NCI-H345 (cell line): ENCODE measurements around the gene YJEFN3.

Experiments
- DNase-seq: peaks from one replicate; lab custom pipeline; 2025; lab: John Stamatoyannopoulos, UW

The YJEFN3 gene

GRCh38 chr19:19540064-19540714 lies 11.5 kb downstream of the YJEFN3 start:
- peak; percentile 75 for DNase-seq

- peak; percentile 90 for DNase-seq
These were observed 12.2 kb downstream of the YJEFN3 start for GRCh38 chr19:19540715-19541515.

DNA sequence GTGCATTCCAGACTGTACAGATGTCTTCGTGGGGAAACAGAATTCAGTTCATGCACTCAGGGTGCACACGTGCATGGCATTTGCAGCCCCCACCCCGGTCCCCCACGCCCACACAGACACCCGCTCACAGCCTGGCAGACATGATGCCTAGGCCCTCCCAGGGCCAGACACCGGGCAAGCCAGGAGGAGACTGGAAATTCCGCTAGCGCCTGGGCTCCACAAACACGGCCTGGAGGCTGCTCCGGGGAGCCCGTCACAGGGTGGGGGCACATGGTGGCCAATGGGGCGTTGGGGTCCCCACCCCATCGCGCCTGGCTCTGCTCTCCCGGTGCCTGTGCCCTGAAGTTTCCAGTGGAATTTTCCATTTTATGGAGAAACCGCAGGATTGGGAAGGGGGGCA lies 12.9 kb downstream of the YJEFN3 start:
- no peak for DNase-seq

DNA sequence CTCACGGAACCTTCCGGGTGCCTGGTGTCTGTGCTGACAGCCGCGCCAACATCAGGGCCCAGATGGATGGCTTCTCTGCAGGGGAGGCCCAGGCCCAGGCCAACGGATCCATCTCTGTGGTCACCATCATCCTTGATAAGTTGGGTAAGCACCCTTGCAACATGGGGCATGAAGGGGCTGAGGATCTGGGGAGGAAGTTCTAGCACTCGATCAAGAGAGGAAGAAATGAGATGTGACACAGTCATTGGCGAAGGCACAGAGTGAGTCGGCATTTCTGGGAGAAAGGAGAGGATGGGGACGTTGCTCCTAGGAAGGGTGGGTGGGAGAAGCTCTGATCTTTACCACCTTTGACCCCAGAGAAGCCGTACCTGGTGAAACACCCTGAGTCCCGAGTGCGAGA lies 13.8 kb downstream of the YJEFN3 start:
- no peak for DNase-seq

DNA sequence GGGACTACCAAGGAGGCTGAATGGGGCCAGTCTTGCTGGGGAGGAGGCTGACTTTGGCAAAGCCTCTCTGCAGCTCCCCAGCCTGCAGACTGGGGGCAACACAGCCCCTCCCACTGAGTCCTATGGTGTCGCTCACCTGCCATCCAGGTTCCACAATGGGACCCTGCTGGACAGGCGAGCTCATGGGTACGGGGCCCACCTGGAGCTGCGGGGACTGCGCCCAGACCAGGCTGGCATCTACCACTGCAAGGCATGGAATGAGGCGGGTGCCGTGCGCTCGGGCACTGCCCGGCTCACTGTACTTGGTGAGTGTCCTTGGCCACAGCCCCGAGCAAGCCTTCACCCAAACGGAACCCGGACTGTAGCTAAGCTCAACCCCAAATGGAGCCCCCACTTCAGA lies 14.4 kb downstream of the YJEFN3 start:
- no peak for DNase-seq

DNA sequence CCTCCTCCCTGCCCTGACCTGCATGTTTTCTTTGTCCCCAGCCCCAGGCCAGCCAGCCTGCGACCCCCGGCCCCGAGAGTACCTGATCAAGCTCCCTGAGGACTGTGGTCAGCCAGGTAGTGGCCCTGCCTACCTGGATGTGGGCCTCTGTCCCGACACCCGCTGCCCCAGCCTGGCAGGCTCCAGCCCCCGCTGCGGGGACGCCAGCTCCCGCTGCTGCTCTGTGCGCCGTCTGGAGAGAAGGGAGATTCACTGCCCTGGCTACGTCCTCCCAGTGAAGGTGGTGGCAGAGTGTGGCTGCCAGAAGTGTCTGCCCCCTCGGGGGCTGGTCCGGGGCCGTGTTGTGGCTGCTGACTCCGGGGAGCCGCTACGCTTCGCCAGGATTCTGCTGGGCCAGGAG lies 14.9 kb downstream of the YJEFN3 start:
- DNase-seq = no peak

DNA sequence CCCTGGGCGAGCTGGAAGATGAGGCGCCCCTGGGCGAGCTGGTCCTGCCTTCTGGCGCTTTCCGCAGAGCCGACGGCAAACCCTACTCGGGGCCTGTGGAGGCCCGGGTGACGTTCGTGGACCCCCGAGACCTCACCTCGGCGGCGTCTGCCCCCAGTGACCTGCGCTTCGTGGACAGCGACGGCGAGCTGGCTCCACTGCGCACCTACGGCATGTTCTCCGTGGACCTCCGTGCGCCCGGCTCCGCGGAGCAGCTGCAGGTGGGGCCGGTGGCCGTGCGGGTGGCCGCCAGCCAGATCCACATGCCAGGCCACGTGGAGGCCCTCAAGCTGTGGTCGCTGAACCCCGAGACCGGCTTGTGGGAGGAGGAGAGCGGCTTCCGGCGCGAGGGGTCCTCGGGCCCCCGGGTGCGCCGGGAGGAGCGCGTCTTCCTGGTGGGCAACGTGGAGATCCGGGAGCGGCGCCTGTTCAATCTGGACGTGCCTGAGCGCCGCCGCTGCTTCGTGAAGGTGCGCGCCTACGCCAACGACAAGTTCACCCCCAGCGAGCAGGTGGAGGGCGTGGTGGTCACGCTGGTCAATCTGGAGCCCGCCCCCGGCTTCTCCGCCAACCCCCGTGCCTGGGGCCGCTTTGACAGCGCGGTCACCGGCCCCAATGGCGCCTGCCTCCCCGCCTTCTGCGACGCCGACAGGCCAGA lies 15.7 kb downstream of the YJEFN3 start:
- DNase-seq = no peak

DNA sequence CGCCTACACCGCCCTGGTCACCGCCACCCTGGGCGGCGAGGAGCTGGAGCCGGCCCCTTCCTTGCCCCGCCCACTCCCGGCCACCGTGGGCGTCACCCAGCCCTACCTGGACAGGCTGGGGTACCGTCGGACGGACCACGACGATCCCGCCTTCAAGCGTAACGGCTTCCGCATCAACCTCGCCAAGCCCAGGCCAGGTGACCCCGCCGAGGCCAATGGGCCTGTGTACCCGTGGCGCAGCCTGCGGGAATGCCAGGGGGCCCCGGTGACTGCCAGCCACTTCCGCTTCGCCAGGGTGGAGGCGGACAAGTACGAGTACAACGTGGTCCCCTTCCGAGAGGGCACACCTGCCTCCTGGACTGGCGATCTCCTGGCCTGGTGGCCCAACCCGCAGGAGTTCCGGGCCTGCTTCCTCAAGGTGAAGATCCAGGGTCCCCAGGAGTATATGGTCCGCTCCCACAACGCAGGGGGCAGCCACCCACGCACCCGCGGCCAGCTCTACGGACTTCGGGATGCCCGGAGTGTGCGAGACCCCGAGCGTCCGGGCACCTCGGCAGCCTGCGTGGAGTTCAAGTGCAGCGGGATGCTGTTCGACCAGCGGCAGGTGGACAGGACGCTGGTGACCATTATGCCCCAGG lies 16.4 kb downstream of the YJEFN3 start:
- DNase-seq = no peak

GRCh38 chr19:19545707-19546106 lies 17.0 kb downstream of the YJEFN3 start:
- DNase-seq = no peak

DNA sequence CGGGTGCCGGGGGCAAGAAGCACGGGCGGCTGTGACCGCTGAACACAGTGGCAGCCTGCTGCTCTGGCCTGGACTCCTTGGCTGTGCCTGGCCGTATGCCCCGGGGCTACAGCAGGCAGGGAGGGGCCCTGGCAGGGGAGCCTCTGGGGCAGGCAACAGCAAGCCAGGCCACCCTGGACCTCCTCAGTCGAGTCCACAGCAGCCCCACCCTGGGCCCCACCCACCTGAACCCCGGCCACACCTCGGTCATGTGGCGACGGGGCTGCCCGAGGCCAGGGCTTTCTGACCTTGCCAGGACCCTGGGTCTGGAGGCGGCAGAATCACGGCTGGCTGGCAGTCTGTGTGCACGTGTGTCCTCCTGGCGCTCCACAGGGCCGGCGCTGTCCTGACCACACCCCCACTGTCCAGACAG lies 18.0 kb downstream of the YJEFN3 start:
- no peak for DNase-seq

DNA sequence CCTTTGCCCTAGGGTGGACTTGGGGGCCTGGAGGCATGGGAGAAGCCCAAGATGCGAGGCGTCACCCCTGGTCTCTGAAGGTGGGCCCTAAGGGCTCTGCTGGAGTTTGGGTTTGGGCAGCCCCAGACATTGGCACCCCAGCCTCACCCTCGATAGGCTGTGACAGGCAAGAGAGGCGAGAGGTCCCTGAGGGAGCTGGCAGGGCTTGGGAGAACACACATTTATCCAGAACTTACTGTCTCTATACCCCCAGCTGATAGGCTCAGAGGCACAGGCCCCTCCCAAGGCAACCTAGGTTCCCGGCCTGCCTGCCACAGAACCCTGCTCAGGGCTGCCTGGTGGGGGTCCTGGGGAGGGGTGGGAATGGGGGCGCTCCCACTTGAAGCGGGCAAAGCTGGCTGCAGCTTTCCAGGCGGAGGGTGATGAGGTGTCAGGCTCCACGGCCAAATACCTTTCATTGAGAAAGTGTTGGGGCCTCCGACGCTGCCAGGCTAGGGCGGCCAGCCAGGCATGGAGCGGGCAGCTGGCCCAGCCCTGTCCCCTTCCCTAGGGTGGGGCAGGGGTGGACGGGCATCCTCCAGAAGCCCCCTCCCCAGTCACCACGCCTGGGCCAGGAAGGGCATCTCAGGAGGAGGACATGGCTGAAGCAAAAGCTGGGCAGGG lies 19.1 kb downstream of the YJEFN3 start:
- no peak for DNase-seq

DNA sequence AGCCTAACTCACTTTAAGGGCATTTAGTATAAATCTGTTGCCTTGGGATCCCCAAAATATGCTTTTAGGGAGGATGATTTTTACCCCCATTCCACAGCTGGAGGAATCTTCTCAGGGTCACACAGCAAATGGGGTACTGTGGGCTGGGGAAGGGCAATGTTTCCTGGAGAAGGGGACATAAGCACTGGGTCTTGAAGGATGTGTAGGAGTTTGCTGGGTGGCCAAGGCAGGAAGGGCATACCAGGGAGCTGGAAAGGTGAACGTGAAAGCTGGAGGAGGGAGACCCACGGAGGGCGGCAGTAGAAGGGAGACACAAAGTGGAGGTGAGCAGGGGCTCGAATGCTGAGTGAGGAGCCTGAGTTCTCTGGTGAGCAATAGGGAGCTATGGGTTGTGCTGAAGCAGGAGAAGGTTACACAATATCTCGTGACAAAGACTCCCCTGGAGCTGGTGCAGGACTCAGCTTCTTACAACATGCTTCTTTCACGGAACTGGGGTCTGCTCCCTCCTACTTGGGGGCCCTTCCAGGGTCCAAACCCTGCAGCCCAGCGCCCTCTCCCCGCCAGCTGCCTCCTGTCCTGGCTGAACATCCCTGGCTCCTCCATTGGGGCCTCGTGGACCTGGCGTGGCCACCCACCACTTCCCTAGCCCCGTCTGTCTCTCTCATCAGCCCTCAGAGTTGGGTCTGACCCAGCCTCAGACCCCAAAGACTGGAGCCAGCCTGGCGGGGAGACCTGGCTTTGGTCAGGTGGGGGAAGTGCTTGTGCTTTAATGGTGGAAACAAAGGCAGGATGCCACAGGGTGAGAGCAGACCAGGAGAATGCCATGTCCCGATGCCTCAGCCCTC lies 20.4 kb downstream of the YJEFN3 start:
- DNase-seq = no peak

- no peak for DNase-seq
These were observed 21.2 kb downstream of the YJEFN3 start for GRCh38 chr19:19549804-19550464.

DNA sequence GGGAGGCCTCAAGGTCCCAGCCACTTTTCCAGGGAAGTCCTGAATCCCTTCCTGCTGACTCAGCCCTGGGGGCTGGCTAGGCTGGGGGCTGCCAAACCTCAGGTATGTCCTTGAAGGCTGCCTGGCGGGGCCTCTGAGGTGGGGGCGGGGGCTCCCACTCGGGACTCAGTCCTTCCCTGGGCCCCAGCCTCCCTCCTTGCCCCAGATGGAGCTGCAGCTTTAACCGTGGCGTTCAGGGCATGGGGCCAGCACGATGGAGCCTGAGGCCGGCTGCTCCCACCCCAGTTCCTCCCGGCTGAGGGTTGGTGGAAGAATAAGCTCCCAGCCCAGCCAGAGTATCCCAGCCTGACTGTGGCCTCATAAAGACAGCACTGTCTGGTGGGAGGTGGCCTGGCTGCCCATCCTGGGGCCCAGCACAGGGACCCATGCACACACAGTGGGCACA lies 21.8 kb downstream of the YJEFN3 start:
- DNase-seq = no peak

- no peak for DNase-seq
These were observed 22.5 kb downstream of the YJEFN3 start for GRCh38 chr19:19550972-19551852.

DNA sequence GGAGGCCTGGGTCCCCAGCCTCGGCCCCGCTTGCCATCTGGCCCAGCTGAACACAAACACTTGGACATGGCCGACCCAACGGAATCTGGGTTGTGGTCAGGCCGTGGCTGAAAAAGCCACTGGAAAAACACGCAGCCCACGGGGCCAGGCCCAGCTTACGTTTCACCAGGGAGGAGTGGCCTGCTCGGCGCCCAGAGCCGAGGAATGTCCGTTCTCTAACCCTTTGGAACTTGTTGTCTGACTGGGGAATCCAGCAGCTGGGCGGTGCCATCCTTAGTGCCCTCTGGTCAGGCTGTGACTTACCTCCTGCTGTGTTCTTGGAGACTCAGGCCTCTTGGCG lies 23.1 kb downstream of the YJEFN3 start:
- DNase-seq = no peak

GRCh38 chr19:19552798-19553197 lies 24.1 kb downstream of the YJEFN3 start:
- no peak for DNase-seq

DNA sequence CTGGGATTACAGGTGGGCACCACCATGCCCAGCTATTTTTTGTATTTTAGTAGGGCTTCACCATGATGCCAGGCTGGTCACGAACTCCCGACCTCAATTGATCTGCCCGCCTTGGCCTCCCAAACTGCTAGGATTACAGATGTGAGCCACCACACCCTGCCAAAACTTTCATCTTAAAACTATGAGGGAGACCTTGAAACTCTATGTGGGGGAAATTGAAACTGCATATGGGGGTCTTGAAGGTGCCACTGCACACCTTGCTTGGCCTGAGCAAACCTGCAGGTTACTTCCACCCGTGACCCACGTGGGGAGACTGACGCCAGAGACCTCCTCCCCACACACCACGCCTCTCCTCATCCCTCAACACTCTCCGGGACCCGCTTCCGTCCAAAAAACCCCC lies 25.0 kb downstream of the YJEFN3 start:
- DNase-seq = no peak
